Vagina (tissue), 2 donors: ENCODE data around the gene MAD1L1.

Source experiments
- CTCF ChIP-seq, 3 experiments: fragments of 450-650 bp in 2 of 3; fragments of 200-600 bp in 1 of 3; sonication (generic) in 1 of 3; IDR thresholded peaks; one replicate each; pipeline ENCODE4 v1.5.1; 2017 to 2019; ENCODE audit warnings: antibody characterized with exemption in 3 of 3, mild to moderate bottlenecking in 2 of 3, moderate library complexity in 2 of 3
- POLR2A ChIP-seq, 2 donors: fragments of 450-650 bp; IDR thresholded peaks; one replicate each; pipeline ENCODE4 v1.6.1; 2017; ENCODE audit warnings: antibody characterized with exemption in 2 of 2, mild to moderate bottlenecking in 2 of 2, moderate library complexity in 2 of 2

GRCh38 chr7:1956141-1956540, 276.6 kb downstream of the MAD1L1 start:
- TF ChIP-seq CTCF (IDR thresholded peaks at IDR 0.05) (no peak), POLR2A (IDR thresholded peaks at IDR 0.05) (no peak)
